Ishikawa (cell line): ENCODE measurements around the gene BMP2K.

ENCODE experiments used
- CEBPB ChIP-seq: IDR thresholded peaks from 2 replicates; pipeline ENCODE4 v1.6.1; 2012
- CREB1 ChIP-seq: IDR thresholded peaks from 2 replicates; pipeline ENCODE4 v1.6.1; 2012; ENCODE audit warnings: low read depth
- EGR1 ChIP-seq: IDR thresholded peaks from 2 replicates; pipeline ENCODE4 v1.6.1; 2012
- EP300 ChIP-seq: IDR thresholded peaks from 2 replicates; pipeline ENCODE4 v1.6.1; 2012; ENCODE audit warnings: borderline replicate concordance
- FOXM1 ChIP-seq: IDR thresholded peaks from 2 replicates; pipeline ENCODE4 v1.6.1; 2012; ENCODE audit warnings: low read depth, borderline replicate concordance
- NFIC ChIP-seq: IDR thresholded peaks from 2 replicates; pipeline ENCODE4 v1.6.1; 2012
- RAD21 ChIP-seq: IDR thresholded peaks from 2 replicates; pipeline ENCODE4 v1.6.1; 2012; ENCODE audit warnings: low read depth
- REST ChIP-seq: IDR thresholded peaks from 2 replicates; pipeline ENCODE4 v1.6.1; 2012; ENCODE audit warnings: low read depth, mild to moderate bottlenecking
- TAF1 ChIP-seq: IDR thresholded peaks from 2 replicates; pipeline ENCODE4 v1.6.1; 2012; ENCODE audit warnings: low read depth, mild to moderate bottlenecking
- TCF12 ChIP-seq: IDR thresholded peaks from 2 replicates; pipeline ENCODE4 v1.6.1; 2012; ENCODE audit warnings: low read depth
- TEAD4 ChIP-seq: IDR thresholded peaks from 2 replicates; pipeline ENCODE4 v1.6.1; 2012
- YY1 ChIP-seq: IDR thresholded peaks from 2 replicates; pipeline ENCODE4 v1.6.1; 2012; ENCODE audit warnings: low read depth
- ZBTB7A ChIP-seq: IDR thresholded peaks from 2 replicates; pipeline ENCODE4 v1.6.1; 2012; ENCODE audit warnings: low read depth
- TF ChIP-seq, protein P1 (sequence below): IDR thresholded peaks from 2 replicates; pipeline ENCODE4 v1.6.1; 2012
- TF ChIP-seq, protein P2 (sequence below): IDR thresholded peaks from 2 replicates; pipeline ENCODE4 v1.6.1; 2012

Gene BMP2K

GRCh38 chr4:78797777-78798284 lies 21.7 kb downstream of the BMP2K start:
- no peak for TF ChIP-seq CREB1
- TF ChIP-seq TEAD4 = no peak
- TF ChIP-seq REST = no peak
- no peak for TF ChIP-seq RAD21
- no peak for TF ChIP-seq TCF12
- no peak for TF ChIP-seq YY1
- TF ChIP-seq, protein P1, sequence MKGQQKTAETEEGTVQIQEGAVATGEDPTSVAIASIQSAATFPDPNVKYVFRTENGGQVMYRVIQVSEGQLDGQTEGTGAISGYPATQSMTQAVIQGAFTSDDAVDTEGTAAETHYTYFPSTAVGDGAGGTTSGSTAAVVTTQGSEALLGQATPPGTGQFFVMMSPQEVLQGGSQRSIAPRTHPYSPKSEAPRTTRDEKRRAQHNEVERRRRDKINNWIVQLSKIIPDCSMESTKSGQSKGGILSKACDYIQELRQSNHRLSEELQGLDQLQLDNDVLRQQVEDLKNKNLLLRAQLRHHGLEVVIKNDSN = no peak
- no peak for TF ChIP-seq TAF1
- no peak for TF ChIP-seq CEBPB
- no peak for TF ChIP-seq ZBTB7A
- TF ChIP-seq FOXM1 = no peak
- TF ChIP-seq NFIC = no peak
- TF ChIP-seq, protein P2, sequence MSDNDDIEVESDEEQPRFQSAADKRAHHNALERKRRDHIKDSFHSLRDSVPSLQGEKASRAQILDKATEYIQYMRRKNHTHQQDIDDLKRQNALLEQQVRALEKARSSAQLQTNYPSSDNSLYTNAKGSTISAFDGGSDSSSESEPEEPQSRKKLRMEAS = no peak
- no peak for TF ChIP-seq EGR1
- no peak for TF ChIP-seq EP300

DNA sequence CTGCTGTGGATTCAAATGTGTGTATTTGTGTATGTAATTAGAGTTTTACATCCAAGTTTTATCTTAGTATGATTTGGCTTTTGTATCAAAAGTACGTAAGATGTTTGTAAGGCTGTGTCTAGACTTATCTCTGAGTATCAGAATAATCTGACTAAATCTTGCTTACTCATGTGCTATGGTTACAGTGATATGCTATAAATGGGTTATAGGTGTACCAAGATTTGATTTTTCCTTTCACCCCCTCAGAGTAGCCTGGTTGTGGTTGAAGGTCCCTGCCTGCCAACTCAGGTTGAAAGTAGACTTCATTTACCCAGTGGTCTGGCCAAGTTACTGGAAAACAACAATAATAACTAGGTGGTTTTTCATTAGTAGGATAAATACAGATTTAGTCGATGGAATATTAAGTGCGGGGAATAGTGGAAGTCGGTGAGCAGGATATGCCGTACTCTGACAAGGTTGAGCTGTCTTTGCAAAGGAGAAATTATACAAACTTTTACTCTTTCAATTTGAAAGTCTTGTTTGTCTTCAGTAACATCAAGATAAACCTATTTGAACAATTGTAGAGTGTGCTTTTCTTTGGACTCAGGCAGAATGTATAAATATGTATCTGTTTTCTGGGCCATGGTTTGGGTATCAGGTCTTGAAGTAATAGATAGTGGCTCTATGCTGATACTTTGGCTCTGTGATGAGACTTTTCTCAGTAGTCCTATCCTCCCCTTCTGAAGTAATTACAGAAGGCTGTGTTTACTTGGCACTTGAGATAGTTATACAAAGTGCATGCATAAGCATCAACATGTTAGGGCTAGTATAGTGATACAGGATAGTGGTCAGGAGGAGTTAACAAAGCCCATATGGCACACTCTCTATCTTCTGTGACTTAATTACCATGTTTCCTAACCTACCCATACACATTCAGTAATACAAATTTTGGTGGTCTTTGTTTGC lies 23.7 kb downstream of the BMP2K start:
- TF ChIP-seq TCF12 (no peak), TEAD4 (no peak), CEBPB (no peak), EP300 (no peak), EGR1 (no peak), FOXM1 (no peak), RAD21 (no peak), YY1 (no peak), NFIC (no peak), ZBTB7A (no peak)
- TF ChIP-seq, protein P1 = no peak

DNA sequence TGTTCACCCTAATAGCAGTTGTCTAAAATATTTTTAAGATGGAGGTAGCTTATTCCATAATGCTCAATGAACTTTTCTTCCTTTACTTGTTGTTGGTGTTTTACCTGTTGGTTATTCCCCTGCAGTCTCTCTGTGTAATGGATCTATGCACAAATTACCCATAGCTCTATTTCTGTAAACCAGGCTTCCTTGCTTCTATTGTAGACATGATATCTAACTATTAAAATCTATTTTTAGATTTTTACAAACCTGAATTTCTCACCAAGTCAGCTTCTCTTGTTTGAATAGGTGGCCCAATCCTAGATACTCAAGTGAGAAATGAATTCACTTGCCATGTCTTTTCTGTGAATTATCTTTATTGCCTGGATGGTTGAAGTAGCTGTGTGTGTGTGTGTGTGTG lies 24.8 kb downstream of the BMP2K start:
- TF ChIP-seq EP300 = no peak
- no peak for TF ChIP-seq REST

DNA sequence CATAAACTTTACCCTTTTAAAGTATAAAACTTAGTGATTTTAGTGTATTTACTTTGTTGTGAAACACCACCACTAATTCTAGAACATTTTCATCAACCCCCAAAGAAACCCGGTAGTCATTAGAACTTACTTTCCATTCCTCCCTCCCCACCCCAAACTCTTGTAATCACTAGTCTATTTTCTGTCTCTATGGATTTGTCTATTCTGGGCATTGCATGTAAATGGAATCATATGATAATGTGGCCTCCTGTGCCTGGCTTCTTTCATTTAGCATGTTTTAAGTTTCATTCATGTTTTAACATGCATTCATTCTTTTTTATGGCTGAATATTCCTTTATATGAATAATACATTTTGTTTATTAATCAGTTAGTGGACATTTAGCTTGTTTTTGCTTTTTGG lies 27.8 kb downstream of the BMP2K start:
- TF ChIP-seq TAF1 (no peak), NFIC (no peak)
- TF ChIP-seq, protein P1 = no peak

- TF ChIP-seq REST (no peak), CREB1 (no peak), TEAD4 (no peak), FOXM1 (no peak), TAF1 (no peak), EGR1 (no peak)
These were observed 30.9 kb downstream of the BMP2K start for GRCh38 chr4:78806943-78807460.
